HG02852 (cell line): ENCODE results near the gene ORMDL2.
"Not testable (repeated sequence)": the region's sequence is repeated elsewhere in the genome, so short reads cannot be mapped to it uniquely, and the experiment has no call there.

ENCODE experiments used
- ATAC-seq: cut with Tn5 transposase; IDR thresholded peaks from one replicate; pipeline ENCODE4 v1.9.1; 2021; ENCODE audit warnings: mild to moderate bottlenecking, moderate library complexity; ENCODE audit not compliant: unreplicated experiment

Gene ORMDL2

GRCh38 chr12:55827806-55828205, 10.0 kb downstream of the ORMDL2 start:
- no peak for ATAC-seq

GRCh38 chr12:55828357-55828756, 10.5 kb downstream of the ORMDL2 start:
- ATAC-seq: no peak

GRCh38 chr12:55829967-55830600, 12.2 kb downstream of the ORMDL2 start:
- peak; percentile 15 for ATAC-seq

- ATAC-seq: no peak
Measured at GRCh38 chr12:55830601-55831446, 13.0 kb downstream of the ORMDL2 start.

GRCh38 chr12:55831447-55831815, 13.6 kb downstream of the ORMDL2 start:
- no peak for ATAC-seq

- ATAC-seq: no peak
Measured at GRCh38 chr12:55833056-55833455, 15.2 kb downstream of the ORMDL2 start.

GRCh38 chr12:55834400-55834799, 16.6 kb downstream of the ORMDL2 start:
- ATAC-seq: not testable (repeated sequence)

GRCh38 chr12:55838361-55838760, 20.5 kb downstream of the ORMDL2 start:
- no peak for ATAC-seq

GRCh38 chr12:55839345-55840140, 21.7 kb downstream of the ORMDL2 start:
- ATAC-seq: no peak

GRCh38 chr12:55840581-55841351, 22.9 kb downstream of the ORMDL2 start:
- no peak for ATAC-seq

GRCh38 chr12:55842681-55843429, 25.0 kb downstream of the ORMDL2 start, which contains the start of gene MMP19:
Gene MMP19 (minus strand): TSS chr12:55842936. CDS start chr12:55842830, 106 bp downstream.
- ATAC-seq: no peak

GRCh38 chr12:55843431-55843830, 25.6 kb downstream of the ORMDL2 start:
- no peak for ATAC-seq

GRCh38 chr12:55844961-55845360, 27.1 kb downstream of the ORMDL2 start:
- no peak for ATAC-seq

- ATAC-seq: no peak
Measured at GRCh38 chr12:55845361-55845760, 27.5 kb downstream of the ORMDL2 start.

- ATAC-seq: no peak
Measured at GRCh38 chr12:55845785-55846496, 28.1 kb downstream of the ORMDL2 start.

- ATAC-seq: no peak
Measured at GRCh38 chr12:55847033-55847432, 29.2 kb downstream of the ORMDL2 start.

GRCh38 chr12:55847603-55848291, 29.9 kb downstream of the ORMDL2 start:
- ATAC-seq: no peak

GRCh38 chr12:55849616-55850343, 31.9 kb downstream of the ORMDL2 start:
- ATAC-seq: no peak
